ENCODE results near the gene CSNK2A3. TPM values are rescaled to one million over a fixed set of nuclear protein-coding genes. Genes with fewer than 3 reads are reported as not detected.

The CSNK2A3 gene
- total and polyA plus RNA-seq, 10 of the 15 experiments (the other 5 are each of a cell fraction or from before 2014, with no cell fraction given), result 0.68 to 6.2 (median 1.4) TPM

DNA sequence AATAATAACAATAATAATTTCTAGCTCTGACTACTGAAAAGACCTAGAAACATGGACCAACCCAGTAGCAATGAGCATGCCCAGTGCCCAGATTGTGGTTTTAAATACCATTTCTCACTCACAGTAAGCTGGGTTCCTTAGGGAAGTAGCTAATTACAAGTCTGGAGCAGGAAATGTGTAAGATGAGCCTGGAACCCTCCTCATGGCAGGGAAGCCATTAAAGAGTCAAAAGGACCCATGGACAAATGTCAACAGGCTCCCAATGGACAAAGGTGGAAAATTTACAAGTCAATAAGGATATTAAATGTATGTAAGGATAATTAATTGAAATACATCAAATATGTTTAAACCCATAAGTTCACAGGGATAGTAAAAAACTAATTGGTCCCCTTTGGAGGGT lies 10.6 kb upstream of the CSNK2A3 start (continued):
- TF ChIP-seq, protein P1, sequence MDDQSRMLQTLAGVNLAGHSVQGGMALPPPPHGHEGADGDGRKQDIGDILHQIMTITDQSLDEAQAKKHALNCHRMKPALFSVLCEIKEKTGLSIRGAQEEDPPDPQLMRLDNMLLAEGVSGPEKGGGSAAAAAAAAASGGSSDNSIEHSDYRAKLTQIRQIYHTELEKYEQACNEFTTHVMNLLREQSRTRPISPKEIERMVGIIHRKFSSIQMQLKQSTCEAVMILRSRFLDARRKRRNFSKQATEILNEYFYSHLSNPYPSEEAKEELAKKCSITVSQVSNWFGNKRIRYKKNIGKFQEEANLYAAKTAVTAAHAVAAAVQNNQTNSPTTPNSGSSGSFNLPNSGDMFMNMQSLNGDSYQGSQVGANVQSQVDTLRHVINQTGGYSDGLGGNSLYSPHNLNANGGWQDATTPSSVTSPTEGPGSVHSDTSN (IDR thresholded peaks at IDR 0.05; ENCODE audit: insufficient replicate concordance, low read depth, low read length), result no peak
- no peak for TF ChIP-seq JUND (IDR thresholded peaks at IDR 0.05; ENCODE audit: low read depth, low read length)
- TF ChIP-seq, protein P2, sequence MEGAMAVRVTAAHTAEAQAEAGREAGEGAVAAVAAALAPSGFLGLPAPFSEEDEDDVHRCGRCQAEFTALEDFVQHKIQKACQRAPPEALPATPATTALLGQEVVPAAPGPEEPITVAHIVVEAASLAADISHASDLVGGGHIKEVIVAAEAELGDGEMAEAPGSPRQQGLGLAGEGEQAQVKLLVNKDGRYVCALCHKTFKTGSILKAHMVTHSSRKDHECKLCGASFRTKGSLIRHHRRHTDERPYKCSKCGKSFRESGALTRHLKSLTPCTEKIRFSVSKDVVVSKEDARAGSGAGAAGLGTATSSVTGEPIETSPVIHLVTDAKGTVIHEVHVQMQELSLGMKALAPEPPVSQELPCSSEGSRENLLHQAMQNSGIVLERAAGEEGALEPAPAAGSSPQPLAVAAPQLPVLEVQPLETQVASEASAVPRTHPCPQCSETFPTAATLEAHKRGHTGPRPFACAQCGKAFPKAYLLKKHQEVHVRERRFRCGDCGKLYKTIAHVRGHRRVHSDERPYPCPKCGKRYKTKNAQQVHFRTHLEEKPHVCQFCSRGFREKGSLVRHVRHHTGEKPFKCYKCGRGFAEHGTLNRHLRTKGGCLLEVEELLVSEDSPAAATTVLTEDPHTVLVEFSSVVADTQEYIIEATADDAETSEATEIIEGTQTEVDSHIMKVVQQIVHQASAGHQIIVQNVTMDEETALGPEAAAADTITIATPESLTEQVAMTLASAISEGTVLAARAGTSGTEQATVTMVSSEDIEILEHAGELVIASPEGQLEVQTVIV (IDR thresholded peaks at IDR 0.05; ENCODE audit: borderline replicate concordance, partially characterized antibody), result no peak
- TF ChIP-seq PKNOX1 (IDR thresholded peaks at IDR 0.05), result no peak
- TF ChIP-seq CBFB (IDR thresholded peaks at IDR 0.05; ENCODE audit: low read depth), result no peak
- no peak for TF ChIP-seq ZZZ3 (IDR thresholded peaks at IDR 0.05; ENCODE audit: control insufficient read depth, insufficient read length, low read depth)
- no peak for TF ChIP-seq IRF3 (IDR thresholded peaks at IDR 0.05)
- no peak for TF ChIP-seq ZSCAN29 (IDR thresholded peaks at IDR 0.05)
- TF ChIP-seq, protein P3, sequence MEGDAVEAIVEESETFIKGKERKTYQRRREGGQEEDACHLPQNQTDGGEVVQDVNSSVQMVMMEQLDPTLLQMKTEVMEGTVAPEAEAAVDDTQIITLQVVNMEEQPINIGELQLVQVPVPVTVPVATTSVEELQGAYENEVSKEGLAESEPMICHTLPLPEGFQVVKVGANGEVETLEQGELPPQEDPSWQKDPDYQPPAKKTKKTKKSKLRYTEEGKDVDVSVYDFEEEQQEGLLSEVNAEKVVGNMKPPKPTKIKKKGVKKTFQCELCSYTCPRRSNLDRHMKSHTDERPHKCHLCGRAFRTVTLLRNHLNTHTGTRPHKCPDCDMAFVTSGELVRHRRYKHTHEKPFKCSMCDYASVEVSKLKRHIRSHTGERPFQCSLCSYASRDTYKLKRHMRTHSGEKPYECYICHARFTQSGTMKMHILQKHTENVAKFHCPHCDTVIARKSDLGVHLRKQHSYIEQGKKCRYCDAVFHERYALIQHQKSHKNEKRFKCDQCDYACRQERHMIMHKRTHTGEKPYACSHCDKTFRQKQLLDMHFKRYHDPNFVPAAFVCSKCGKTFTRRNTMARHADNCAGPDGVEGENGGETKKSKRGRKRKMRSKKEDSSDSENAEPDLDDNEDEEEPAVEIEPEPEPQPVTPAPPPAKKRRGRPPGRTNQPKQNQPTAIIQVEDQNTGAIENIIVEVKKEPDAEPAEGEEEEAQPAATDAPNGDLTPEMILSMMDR (IDR thresholded peaks at IDR 0.05 in 2 of 3, conservative IDR thresholded peaks at IDR 0.05 in 1 of 3; ENCODE audit: control insufficient read depth in 2 of 3, extremely low read depth in 1 of 3, insufficient read depth in 1 of 3, low read depth in 3 of 3, low read length in 3 of 3), result no peak

All from GM12878 (cell line).